ENCODE results near the gene TEDC1.

Gene TEDC1

DNA sequence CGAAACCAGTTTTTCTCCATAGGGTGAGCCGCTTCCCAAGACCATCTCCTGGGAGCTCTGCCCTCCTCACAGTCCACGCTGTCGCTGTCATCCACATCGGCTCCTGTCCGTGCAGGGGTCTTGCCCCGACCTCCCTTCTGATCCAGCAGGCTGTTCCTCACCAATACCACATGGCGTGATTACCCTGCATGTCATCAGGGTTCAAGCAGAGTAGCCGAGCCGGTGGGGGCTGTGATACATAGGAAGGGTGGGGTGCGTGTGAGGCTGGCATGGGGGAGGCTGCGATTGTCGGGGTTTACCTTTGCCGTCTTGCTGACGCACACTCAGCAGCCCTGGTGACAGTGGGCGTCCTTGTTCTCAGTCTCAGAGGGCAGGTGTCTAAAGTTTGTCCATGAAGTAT lies 17.0 kb downstream of the TEDC1 start:
- TF ChIP-seq, protein P1, sequence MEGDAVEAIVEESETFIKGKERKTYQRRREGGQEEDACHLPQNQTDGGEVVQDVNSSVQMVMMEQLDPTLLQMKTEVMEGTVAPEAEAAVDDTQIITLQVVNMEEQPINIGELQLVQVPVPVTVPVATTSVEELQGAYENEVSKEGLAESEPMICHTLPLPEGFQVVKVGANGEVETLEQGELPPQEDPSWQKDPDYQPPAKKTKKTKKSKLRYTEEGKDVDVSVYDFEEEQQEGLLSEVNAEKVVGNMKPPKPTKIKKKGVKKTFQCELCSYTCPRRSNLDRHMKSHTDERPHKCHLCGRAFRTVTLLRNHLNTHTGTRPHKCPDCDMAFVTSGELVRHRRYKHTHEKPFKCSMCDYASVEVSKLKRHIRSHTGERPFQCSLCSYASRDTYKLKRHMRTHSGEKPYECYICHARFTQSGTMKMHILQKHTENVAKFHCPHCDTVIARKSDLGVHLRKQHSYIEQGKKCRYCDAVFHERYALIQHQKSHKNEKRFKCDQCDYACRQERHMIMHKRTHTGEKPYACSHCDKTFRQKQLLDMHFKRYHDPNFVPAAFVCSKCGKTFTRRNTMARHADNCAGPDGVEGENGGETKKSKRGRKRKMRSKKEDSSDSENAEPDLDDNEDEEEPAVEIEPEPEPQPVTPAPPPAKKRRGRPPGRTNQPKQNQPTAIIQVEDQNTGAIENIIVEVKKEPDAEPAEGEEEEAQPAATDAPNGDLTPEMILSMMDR (IDR thresholded peaks at IDR 0.05; ENCODE audit: low read depth, low read length, poor library complexity, severe bottlenecking) = no peak
- no peak for TF ChIP-seq EZH2phosphoT487 (IDR thresholded peaks at IDR 0.05; ENCODE audit: borderline replicate concordance, low read length)
- H3K9me2 ChIP-seq (replicated peaks; ENCODE audit: control insufficient read depth, low read length) = no peaks in the 10 kb centered on the region
- H3K4me2 ChIP-seq (ENCODE audit: low read length) = no peak overlapping the region
- H3K9me3 ChIP-seq (ENCODE audit: control insufficient read depth, insufficient read depth, low read length) = no peaks in the 10 kb centered on the region
- no peaks in the 10 kb centered on the region for H3K79me2 ChIP-seq (ENCODE audit: control insufficient read depth, low read length)
- no peak overlapping the region for H3K27ac ChIP-seq (ENCODE audit: low read depth, low read length)
- no peaks in the 10 kb centered on the region for H3F3A ChIP-seq (ENCODE audit: control insufficient read depth, insufficient read depth)
- no peak overlapping the region for H3K4me3 ChIP-seq (ENCODE audit: low read length)
- H3K4me1 ChIP-seq (ENCODE audit: control insufficient read depth, low read length) = no peaks in the 10 kb centered on the region
- H4K20me1 ChIP-seq (ENCODE audit: control insufficient read depth, insufficient read depth, low read depth, low read length) = no peaks in the 10 kb centered on the region
- H3K27me3 ChIP-seq (ENCODE audit: control insufficient read depth, low read length) = peaks cover 3% of the 10 kb centered on the region; the same call in 1 of the 2 replicates
- H3K36me3 ChIP-seq (ENCODE audit: control insufficient read depth, low read length) = no peaks in the 10 kb centered on the region

DNA sequence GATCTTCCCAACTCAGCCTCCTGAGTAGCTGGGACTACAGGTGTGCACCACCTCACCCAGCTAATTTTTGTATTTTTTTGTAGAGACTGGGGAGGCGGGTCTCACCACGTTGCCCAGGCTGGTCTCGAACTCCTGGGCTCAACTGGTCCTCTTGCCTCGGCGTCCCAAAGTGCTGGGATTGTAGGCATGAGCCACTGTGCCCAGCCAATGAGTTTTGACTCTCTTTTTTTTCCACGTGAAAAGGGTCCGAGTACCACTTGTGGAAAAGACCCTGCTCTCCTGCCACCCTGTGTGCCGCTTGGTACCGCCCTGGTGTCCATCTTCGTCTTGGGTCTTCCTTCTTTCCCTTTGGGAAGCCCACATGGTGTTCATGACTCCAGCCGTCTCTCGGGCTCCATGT lies 17.6 kb downstream of the TEDC1 start:
- TF ChIP-seq EZH2phosphoT487 (IDR thresholded peaks at IDR 0.05; ENCODE audit: borderline replicate concordance, low read length) = no peak
- TF ChIP-seq, protein P1 (IDR thresholded peaks at IDR 0.05; ENCODE audit: low read depth, low read length, poor library complexity, severe bottlenecking) = no peak
- Histone ChIP-seq H3K4me2 (ENCODE audit: low read length) (no peak overlapping the region), H3K79me2 (ENCODE audit: control insufficient read depth, low read length) (no peaks in the 10 kb centered on the region), H3K9me3 (ENCODE audit: control insufficient read depth, insufficient read depth, low read length) (no peaks in the 10 kb centered on the region), H3F3A (ENCODE audit: control insufficient read depth, insufficient read depth) (no peaks in the 10 kb centered on the region), H3K36me3 (ENCODE audit: control insufficient read depth, low read length) (no peaks in the 10 kb centered on the region), H3K4me1 (ENCODE audit: control insufficient read depth, low read length) (no peaks in the 10 kb centered on the region), H4K20me1 (ENCODE audit: control insufficient read depth, insufficient read depth, low read depth, low read length) (no peaks in the 10 kb centered on the region), H3K9me2 (replicated peaks; ENCODE audit: control insufficient read depth, low read length) (no peaks in the 10 kb centered on the region), H3K4me3 (ENCODE audit: low read length) (no peak overlapping the region), H3K27me3 (ENCODE audit: control insufficient read depth, low read length) (peaks cover 3% of the 10 kb centered on the region; the same call in 1 of the 2 replicates), H3K27ac (ENCODE audit: low read depth, low read length) (no peak overlapping the region)

DNA sequence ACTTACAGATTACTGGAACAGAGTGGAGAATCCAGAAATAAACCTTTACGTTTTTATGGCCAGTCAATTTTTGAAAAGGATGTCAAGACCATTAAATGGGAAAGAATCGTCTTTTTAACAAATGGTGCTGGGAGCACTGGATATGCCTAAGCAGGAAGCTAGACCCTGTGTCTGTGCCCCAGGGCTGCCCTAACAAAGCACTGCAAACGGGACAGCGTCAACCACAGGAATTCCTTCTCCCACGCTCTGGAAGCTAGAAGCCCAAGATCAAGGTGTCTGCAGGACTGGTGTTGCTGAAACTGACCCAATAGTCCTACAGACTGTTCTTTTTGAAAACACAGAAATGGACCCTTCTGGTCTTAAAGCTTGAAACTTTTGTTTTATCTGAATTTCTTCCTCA lies 26.1 kb downstream of the TEDC1 start:
- Histone ChIP-seq H3K4me2 (ENCODE audit: low read length) (no peak overlapping the region), H3K9me3 (ENCODE audit: control insufficient read depth, insufficient read depth, low read length) (no peaks in the 10 kb centered on the region), H3K27me3 (ENCODE audit: control insufficient read depth, low read length) (peaks cover 17% of the 10 kb centered on the region), H3K4me1 (ENCODE audit: control insufficient read depth, low read length) (no peaks in the 10 kb centered on the region), H3K4me3 (ENCODE audit: low read length) (no peak overlapping the region), H3K9me2 (replicated peaks; ENCODE audit: control insufficient read depth, low read length) (no peaks in the 10 kb centered on the region), H3K79me2 (ENCODE audit: control insufficient read depth, low read length) (no peaks in the 10 kb centered on the region), H3K27ac (ENCODE audit: low read depth, low read length) (no peak overlapping the region), H3F3A (ENCODE audit: control insufficient read depth, insufficient read depth) (no peaks in the 10 kb centered on the region), H3K36me3 (ENCODE audit: control insufficient read depth, low read length) (no peaks in the 10 kb centered on the region), H4K20me1 (ENCODE audit: control insufficient read depth, insufficient read depth, low read depth, low read length) (no peaks in the 10 kb centered on the region)
- no peak for TF ChIP-seq EZH2phosphoT487 (IDR thresholded peaks at IDR 0.05; ENCODE audit: borderline replicate concordance, low read length)
- TF ChIP-seq, protein P1 (IDR thresholded peaks at IDR 0.05; ENCODE audit: low read depth, low read length, poor library complexity, severe bottlenecking) = no peak
